Endometrium (tissue), 2 donors: Measurements from ENCODE around the gene TGFBR3.
"Not testable (repeated sequence)": the region's sequence is repeated elsewhere in the genome, so short reads cannot be mapped to it uniquely, and the experiment has no call there.

Experiments used
- FAIRE-seq: peaks from 2 replicates; lab custom pipeline; 2012; peaks lifted over from hg19 to GRCh38; lab: Jason Lieb, UNC
- donor health status: control.
- donor health status: control.

The TGFBR3 gene

DNA sequence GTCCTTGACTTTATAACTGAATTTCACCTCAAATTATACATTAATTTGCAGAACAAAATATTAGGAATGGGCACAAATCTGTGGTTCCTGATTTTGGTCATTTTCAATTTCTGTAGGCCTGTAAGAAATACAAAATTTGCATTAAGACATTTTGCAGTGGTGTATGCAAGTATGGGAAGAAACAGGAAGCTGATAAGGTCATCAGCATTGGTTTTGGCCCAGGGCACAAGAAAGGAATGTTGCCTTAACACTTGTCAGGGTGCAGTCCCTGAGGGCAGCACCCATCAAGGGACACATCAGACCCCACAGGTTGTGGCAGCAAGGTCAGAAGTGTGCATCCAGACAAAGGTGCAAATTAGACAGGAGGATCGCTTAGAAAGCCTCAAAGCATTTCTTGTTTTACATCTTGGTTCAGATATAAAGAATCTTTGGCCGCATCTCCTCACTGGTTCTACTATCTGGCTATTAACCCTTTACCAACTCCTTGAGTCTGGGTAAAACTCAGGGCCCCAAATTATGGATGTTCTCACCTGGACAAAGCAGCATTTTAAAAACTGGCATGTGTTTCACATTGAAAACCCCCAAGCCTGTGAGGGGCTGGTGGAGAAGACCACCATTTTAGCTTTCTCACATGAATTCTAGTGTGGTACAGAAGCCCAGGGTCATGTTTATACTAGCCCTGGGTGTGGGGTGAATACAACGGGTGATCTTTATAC is 202.9 kb downstream of the TGFBR3 start:
- FAIRE-seq = no peak

DNA sequence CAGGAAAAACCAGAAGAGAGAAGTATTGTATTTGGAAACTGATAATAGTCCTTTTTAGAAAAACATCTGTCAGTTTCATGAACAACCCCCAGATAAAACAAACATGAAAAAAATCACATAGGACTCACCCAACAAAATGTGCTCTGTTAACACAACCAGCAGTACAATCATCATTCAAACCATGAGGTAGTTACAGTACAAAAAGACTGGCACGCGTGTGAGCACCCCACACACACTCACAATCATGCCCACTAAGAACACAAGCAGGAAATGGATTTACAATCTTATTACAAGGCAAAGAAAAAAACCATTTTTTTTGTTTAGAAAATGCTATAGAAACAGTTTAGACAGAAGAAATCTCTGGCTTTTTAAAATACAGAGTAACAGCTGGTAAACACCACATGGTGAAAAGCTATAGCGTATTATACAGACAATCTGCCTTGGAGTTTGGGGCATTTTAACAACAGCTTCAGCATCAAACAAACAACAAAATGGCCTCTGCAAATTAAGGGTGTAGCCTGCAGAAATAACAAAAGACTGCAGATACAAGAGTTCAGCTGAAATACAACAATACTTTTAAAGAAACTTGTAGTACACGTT is 205.3 kb downstream of the TGFBR3 start:
- no peak for FAIRE-seq

DNA sequence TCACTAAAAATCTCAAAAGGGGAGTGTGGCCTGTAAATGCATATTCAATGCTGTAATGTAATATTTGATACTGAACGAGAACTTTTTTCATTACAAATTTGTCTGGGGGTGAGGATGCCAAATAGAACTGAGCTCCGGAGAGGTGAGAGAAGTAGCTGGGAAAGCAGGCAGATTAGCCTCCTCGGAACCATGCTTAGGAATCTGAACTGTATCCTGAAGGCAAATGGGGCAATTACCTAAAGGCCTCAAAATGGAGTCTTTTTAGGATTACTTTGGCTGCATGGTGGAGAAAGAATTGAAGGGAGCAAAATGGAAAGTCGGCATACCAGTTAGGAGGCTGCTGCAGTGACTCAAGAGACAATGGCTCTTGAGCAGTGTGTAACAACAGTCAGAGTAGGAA is 206.5 kb downstream of the TGFBR3 start:
- FAIRE-seq = no peak

DNA sequence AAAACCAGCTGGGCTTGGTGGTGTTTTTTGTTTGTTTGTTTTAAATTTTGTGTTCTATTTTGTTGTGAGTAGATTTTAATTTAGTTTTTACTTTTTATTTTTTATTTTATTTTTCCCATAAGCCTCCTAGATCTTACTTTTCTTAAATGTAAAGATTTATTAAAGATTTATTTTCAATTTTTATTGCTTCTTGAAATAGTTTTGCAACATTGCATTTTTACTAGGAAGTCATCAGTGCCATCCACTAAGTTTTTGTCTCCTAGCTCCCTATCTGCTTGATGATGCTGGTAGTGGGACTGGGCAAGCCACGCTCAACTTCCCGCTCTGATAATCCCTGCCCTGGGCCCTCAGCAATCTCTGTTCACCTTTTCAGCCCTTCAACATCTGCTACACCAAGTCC is 209.9 kb downstream of the TGFBR3 start:
- no peak for FAIRE-seq

DNA sequence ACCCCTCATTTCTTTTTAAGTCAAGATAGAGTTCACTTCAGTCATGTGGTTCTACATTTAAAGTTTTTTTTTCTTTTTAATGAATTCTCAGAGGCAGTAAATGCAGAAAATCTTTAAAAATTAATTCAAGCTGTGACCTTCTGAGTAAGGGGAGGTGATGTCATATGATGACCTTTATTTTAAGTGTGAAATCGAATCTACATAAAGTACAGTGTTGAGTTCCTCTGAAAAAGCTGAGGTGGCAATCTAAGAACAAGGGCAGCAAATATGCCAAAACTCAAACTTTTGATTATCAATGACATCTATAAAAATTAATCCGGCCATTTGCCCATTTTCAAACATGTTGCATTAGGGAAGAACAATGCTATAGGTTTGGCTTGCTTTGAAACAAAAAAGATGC is 211.8 kb downstream of the TGFBR3 start:
- no peak for FAIRE-seq

DNA sequence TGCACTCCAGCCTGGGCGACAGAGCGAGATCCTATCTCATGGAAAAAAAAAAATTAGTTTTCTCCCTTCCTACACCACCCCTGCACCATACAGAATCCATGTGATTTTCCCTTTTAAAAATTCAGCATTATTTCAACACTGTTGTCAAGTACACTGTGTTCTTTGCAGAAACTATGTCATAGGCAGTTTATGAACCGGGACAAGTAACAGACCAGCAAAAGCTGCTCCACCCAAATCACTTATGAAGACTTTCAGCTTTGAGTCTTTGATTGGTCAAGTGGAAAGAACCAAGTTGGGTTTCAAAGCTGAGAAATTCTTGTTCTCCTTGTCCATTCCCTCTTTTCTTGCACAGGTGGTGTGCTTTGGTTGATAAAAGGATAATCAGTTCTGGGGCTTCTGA is 212.3 kb downstream of the TGFBR3 start:
- no peak for FAIRE-seq

DNA sequence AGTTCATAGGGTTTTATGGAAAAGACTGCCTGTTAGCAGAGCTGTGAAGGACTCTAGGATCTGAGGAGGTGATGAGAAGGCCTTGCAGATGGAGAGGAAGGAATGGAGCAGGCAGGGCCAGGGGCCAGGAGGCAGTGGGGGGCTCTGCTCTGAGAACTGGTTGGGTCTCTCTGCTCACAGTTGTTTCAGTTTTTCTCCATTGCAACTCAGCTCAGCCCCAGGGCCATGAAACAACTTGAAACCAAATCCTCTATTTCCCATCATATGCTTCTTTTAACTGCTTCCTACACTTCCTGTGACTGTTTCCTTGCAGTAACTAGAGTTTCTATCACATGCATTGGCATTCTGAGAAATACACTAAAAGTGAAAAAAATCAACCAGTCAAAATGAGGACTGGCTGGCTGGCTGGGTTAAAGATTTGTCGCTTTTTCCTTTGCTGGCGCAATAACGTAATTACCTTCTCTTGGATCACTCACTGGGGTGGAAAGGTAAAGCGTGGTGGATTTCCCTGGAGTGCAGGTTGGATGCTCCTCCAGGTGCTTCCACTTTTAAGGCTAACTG is 213.3 kb downstream of the TGFBR3 start:
- FAIRE-seq = no peak

DNA sequence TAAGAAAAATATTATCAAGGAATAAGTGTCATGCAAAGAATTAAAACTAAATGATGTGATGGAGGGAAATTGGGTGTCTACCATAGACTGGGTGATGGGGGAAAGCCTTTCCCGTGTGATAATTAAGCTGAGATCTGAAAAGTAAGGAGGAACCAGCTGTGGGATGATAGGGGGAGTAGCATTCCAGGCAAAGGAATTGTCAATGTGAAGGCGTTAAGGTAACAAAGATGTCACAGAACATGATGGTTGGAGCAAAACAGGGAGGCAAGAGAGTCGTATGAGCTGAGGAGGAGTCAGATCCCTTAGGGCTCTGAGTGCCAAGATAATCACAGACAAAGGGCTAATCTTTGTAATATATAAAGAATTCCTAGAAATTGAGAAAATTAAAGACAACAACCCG is 215.2 kb downstream of the TGFBR3 start:
- no peak for FAIRE-seq

DNA sequence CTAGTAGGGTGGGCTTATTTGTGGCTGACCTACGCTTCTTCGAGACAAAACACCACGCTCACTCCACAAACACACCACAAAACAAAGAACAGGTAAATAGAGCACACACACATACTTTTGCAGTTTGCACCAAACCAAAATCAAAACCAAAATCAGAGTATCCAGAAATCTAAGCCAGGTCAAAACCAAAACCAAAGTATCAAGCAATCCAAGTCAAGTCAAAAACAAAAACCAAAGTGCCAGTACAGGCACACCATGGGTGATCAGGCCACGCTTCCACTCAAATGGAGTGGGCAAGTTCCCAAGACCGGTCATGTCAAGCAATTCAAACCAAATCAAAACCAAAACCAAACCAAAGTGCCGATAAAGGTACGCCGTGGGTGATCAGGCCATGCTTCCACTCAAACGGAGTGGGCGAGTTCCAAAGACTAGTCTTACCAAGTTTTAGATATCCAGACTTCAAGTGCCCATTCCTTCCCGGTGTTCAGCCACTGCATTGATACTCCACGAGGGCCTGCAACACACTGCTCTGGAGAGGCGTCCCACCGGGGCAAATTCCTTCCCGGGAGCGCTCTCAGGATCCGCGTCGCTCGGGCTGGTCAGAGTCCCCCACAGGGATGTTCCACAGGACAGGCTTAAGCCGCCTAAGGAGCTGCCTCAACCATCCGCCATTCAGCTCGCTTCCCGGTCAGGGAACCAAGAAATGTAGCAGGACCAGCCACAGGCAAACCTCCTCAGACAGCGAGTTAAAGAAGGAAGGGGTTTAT is 216.2 kb downstream of the TGFBR3 start:
- no peak for FAIRE-seq

DNA sequence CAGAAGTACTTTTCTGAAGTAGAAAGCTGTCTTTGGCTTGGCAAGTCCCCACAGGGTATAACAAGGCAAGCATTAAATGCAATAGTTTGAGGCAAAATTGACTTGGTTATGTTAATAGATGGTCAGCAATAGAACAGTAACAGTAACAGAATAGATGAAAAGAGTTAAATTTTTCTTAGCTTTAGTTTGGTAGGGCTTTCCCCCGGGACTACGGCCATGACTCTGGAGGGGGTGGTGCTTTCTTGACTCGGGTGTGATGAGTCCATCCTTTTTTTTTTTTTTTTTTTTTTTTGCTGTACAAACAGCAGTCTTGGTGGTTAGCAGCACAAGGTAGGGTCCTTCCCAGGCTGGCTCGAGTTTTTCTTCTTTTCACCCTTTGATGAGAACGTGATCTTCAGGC is 219.3 kb downstream of the TGFBR3 start:
- FAIRE-seq = not testable (repeated sequence)

DNA sequence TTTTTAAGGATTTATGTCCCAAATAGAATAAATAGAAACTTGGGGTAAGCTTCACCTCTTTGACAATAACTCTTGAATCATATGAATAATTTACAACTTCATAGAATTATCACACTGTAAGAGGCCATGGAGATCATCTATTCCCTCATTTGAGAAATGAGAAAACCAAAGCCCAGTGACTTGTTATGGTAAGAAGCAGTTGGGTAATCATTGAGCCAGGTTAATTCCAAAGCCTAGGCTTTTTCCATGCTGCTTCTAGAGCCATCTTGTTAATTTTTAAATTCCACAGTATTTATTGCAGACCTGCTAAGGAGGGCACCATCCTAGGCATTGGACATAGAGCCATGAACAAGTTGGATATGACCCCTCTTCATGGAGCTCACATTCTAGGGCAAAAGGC is 224.8 kb downstream of the TGFBR3 start:
- no peak for FAIRE-seq

DNA sequence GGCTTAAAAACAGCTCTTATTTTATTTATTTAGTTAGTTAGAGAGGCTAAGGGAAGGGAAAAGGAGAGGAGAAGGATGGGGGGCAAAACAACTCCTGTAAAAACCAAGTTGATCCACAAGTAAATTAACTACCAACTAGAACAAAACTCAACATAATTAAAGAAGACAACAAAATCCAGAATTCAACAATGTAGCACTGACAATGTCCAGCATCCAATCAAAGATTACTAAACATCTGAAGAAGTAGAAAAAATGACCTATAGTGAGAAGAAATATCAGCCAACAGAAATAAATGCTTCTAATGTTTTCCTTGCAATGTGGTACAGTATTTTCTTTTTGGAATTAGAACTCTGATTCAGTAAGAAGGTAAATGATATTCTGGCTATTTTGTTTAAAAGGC is 225.2 kb downstream of the TGFBR3 start:
- FAIRE-seq = no peak

DNA sequence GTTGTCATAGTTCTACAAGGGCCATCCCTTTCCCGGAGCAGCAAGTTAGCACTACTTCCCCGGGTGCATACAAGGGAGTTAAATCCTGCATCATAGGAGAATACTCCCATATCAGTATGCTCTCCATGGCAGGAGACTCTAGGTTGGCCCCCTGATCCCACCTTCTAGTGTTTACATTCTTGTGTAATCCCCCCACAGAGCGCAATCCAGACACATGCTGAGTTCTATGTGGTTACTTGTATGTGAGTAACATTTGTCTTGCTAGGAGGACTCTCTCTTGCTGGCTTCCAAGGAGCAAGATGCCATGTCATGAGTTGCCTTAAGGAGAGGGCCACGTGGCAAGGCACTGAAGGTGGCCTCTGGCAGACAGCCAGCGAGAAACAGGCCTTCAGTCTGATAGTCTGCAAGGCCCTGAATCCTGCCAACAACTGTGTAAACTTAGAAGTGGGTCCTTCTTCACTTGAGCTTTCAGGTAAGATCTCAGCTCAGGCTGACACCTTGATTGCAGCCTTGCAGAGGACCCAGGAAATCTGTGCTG is 230.0 kb downstream of the TGFBR3 start:
- no peak for FAIRE-seq

DNA sequence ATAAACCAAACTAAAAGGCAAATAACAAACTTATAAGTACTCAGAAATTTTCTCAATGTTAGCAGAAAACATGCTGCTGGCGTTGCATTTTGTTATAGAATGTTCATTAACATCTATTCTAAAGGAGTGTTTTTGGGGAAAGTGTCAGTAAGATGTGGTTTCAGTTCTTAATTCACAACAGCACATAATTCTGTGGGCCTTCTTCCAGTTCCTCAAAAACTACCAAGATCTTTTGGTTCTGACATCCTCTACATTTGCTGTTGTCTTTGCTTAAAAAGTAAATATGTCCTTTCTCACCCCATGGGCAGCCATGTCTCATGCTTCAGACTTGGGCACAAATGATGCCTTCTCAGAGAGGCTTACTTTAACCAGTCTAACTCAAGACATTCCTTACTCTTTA is 232.8 kb downstream of the TGFBR3 start:
- no peak for FAIRE-seq

DNA sequence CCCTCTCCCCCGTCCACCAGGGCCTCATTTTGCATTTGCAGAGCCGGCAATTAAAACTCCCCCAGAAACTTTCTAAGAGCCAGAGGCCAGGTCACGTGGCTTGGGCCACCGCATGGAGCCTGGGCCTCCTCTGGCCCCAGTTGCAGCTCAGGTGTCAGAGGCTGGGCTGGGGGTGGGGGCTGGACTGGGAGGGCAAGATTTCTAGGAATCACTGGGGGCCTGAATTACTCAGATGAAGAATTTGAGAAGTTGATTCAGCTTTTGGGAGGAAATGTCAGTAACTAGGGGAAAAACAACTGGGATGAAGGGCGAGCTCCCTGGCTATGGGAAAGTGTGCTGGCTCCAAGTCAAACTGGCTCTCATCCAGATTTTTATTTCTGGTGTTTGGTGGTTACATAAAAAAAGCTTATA is 234.3 kb downstream of the TGFBR3 start:
- FAIRE-seq = no peak

DNA sequence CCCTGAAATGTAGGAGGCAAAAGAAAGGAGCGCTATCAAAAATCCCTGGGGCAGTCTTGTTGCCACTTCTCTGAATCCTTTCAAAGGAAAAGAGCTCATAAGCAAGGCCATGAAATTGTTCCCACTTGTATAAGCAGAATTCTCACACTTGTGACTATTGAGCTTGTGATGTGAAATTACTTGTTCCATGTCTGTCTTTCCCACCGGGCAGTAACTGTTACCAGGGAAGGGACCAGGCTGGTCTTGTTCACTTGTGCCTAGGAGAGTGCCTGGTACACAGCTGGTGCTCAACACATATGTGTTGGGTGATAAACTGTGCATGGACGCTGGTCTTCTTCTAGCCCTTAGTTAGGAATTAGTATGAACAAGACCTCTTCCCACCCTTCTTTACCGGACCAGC is 234.7 kb downstream of the TGFBR3 start:
- no peak for FAIRE-seq

DNA sequence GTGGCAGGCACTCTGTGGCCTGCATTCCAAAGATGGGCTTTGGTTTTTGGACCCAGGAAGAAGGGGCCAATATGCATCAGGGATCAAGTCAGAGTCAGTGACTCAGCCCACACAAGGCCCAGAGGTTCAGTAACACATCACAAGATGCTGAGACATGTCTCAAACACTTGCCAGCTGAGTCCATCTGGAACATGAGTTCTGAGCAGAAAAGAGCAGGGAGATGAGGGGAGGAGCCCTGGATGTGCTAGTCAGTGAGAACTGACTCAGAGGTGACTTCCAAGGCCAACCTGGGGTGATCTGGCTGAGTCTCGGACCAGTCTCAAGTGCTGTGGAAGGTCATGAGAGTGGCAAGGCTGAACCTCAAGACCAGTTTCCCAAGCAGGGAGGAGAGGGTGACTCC is 235.2 kb downstream of the TGFBR3 start:
- FAIRE-seq = no peak

DNA sequence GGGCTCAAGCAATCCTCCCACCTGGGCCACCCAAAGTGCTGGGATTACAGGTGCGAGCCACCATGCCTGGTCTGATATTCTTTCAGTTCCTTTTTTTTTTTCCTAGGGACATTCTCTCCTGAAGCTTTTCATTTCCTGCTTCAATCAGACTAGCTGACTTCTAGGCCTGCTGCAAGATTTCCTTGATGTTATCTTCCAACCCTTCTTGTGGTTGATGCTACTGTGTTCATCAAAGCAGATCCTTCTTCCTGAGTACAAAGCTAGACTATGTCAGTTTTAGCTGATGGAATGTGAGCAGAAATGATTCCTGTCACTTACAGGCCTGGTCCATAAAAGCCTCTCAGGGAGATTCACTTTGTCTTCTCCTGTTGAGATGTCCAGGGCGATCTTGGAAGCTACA is 238.9 kb downstream of the TGFBR3 start:
- no peak for FAIRE-seq

DNA sequence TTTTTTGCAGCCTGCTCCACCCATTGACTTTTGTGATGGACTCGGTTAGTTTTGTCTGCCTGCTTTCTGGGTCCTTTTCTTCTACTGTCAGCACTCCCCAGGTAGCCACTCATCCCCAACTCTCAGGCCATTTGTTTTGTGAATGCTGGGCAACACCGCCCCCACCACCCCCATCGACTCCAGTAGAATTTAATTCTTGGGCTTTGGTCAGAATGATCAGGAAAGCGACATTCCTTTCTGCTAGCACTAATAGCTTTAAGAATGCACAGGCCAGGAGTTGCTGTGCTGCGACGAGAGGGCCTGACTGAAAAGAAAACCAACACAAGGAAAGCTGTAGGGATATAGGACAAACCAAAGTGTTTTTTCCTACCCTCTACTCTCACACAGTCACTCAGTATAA is 240.9 kb downstream of the TGFBR3 start:
- FAIRE-seq = no peak

DNA sequence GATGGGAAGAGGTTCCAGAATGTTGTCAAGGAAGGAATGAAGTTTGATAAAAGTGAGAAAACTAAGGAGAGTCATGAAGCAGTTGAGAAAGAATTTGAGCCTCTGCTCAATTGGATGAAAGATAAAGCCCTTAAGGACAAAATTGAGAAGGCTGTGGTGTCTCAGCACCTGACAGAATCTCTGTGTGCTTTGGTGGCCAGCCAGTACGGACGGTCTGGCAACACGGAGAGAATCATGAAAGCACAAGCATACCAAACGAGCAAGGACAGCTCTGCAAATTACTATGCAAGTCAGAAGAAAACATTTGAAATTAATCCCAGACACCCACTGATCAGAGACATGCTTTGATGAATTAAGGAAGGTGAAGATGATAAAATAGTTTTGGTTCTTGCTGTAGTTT is 242.5 kb downstream of the TGFBR3 start:
- no peak for FAIRE-seq

DNA sequence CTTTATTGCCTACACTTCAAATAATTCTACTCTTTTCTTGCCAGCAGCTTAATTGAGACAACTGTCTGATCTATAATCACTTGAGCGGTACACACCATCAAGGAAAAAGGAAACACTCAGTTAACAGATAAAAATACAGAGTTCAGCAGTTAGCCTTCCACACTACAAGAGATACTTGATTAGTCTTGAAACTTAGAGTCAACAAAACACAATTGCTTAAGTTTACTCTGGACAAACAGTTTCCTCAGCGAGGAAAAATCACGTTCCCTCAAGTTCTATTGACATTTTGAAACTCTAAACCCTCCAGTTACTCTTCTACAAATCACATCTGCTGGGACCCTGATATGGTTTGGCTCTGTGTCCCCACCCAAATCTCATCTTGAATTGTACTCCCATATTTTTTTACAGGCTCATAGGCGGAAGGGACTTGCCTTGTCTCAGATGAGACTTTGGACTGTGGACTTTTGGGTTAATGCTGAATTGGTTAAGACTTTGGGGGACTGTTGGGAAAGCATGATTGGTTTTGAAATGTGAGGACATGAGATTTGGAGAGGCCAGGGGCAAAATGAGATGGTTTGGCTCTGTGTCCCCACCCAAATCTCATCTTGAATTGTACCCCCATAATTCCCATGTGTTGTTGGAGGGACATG is 244.9 kb downstream of the TGFBR3 start:
- FAIRE-seq = no peak

DNA sequence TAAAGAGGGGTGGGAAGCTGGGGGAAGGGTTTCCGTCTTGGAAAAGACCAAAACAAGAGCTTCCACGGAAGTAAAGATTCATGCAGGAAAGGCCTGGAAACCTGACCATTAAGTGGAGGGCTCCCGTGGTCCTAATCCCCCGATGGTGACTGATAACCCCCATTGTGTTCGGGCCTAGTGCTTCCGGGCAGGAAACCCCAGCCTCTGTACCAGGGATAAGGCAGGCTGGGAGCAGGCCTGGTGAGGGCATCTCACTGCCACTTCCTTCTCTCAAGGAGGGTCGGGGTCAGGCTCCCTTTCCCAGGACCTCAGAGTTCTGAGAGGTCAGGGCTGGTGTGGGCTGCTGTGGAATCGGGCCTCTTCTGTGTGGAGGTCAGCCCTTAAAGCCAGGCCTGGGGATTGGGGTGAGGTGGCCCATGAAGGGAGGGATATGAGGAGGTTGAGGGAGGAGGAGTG is 248.4 kb downstream of the TGFBR3 start:
- FAIRE-seq = no peak
